Fibroblast of pulmonary artery (primary cell): Measurements from ENCODE around the gene NOS1AP.

Source experiments
- DNase-seq: peaks from one replicate; pipeline ENCODE4 v3.0.0-alpha.2; 2010; ENCODE audit warnings: low read depth
- H3K4me3 ChIP-seq: replicated peaks from 2 replicates; pipeline ENCODE4 v1.5.1; 2011; ENCODE audit warnings: low read depth, mild to moderate bottlenecking, control low read depth, low read length, moderate library complexity
- TF ChIP-seq, protein P1 (sequence below): IDR thresholded peaks from 2 replicates; pipeline ENCODE4 v1.5.1; 2011; ENCODE audit warnings: mild to moderate bottlenecking, control low read depth, low read length, inconsistent platforms; ENCODE audit errors: missing control alignments

Gene NOS1AP

DNA sequence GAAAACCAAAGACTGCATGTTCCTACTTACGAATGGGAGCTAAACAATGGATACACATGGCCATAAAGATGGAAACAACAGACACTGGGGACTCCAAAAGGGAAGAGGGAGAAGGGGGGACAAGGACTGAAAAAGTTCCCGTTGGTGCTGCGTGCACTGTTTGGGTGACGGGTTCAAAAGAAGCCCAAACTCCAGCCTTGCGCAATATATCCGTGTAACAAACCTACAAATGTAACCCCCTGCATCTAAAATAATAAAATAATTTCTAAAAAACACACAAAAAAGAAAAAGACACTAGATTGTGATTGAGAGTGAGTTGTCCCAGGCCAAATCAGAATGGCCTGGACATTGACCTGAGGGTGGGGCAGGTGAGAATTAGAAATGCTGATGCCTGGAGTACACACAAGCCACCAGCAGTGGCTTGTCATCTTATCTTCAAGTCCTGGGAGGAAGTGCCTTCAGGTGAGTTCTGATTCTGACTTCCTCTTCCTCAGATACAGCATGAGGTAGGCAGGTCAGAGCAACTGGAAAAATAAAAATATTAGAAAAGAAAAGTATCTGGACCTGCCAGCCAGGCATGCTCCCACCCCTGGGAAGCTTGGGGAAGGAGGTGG lies 252.4 kb downstream of the NOS1AP start:
- DNase-seq = no peak
- no peak overlapping the region for H3K4me3 ChIP-seq
- TF ChIP-seq, protein P1, sequence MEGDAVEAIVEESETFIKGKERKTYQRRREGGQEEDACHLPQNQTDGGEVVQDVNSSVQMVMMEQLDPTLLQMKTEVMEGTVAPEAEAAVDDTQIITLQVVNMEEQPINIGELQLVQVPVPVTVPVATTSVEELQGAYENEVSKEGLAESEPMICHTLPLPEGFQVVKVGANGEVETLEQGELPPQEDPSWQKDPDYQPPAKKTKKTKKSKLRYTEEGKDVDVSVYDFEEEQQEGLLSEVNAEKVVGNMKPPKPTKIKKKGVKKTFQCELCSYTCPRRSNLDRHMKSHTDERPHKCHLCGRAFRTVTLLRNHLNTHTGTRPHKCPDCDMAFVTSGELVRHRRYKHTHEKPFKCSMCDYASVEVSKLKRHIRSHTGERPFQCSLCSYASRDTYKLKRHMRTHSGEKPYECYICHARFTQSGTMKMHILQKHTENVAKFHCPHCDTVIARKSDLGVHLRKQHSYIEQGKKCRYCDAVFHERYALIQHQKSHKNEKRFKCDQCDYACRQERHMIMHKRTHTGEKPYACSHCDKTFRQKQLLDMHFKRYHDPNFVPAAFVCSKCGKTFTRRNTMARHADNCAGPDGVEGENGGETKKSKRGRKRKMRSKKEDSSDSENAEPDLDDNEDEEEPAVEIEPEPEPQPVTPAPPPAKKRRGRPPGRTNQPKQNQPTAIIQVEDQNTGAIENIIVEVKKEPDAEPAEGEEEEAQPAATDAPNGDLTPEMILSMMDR = no peak

DNA sequence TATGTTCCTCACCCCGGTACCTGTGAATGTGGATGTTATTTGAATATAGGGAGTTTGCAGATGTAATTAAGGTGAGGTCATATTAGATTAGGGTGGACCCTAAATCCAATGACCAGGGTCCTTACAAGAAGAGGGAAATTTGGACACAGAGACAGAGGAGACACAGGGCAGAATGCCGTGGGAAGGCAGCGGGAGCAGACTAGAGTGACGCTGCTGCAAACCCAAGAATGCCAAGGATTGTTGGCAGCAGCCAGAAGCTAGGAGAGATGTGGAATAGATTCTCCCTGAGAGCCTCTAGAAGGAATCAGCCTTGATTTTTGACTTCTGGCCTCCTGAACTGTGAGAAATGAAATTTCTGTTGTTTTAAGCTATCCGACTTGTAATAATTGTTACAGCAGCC lies 253.5 kb downstream of the NOS1AP start:
- TF ChIP-seq, protein P1 = no peak
- DNase-seq = no peak
- H3K4me3 ChIP-seq = no peak overlapping the region

DNA sequence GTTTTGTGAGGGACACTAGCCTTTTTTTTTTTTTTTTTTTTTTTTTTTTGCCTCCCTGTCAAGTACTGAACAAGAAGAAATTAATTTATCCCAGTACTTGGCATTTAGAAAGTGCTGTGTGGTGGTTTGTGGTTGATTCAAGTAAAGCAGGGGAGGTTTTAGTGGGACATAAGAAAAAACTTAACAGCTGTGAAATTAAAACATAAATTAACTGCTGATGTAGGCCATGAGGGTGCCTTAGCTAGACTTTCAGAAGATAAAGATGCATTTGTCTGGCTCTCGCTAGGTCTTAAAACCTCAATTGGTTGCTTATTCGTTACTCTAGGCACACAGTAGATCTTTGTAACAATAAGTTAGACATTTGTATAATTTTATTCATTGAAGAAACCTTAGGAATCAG lies 254.9 kb downstream of the NOS1AP start:
- no peak overlapping the region for H3K4me3 ChIP-seq
- no peak for DNase-seq
- TF ChIP-seq, protein P1 = no peak

DNA sequence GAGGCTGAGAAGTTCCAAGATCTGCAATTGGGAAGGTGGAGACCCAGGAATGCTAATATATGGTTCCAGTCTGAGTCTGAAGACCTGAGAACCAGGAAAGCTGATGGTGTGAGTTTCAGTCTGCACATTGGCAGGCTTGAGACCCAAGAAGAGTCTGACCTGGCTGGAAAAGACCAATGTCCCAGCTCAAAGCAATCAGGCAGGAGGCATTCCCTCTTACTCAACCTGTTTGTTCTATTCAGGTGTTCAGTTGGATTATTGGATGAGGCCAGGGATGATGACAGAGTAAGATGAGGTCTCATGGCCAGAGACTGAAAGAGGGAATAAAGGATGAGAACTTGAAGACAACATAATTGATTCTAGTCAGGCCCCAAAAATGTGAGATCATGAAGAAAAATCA lies 257.1 kb downstream of the NOS1AP start:
- TF ChIP-seq, protein P1 = no peak
- H3K4me3 ChIP-seq = no peak overlapping the region
- no peak for DNase-seq

DNA sequence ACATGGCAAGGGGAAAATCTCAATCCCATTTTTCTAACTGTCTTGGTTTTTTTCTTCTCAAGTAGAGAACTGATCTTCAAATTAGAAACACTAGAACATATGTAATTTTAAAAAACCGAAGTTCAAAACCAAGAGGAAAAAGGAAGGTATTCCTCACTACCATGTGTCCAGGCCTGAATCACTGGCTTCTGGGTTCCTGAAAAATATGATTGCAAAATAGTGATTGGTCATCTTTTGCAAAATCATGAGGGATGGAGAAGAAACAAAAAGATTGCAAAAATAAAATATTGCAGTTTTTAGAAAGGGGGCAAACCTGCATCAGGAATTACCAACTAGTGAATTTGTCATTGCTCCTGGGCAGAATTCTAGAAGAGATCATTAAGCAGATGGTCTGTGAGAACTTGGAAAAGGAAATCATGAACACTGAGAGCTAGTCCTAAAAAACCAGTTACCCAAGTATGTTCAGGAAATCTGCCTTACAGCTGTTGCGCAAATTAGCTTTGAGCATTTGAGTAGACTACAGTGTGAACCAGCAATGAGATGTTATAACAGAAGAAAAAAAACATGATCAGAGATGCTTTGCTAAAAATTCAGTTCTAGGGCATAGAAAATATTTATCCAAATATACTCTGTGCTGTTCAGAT lies 257.8 kb downstream of the NOS1AP start:
- TF ChIP-seq, protein P1 = no peak
- no peak overlapping the region for H3K4me3 ChIP-seq

DNA sequence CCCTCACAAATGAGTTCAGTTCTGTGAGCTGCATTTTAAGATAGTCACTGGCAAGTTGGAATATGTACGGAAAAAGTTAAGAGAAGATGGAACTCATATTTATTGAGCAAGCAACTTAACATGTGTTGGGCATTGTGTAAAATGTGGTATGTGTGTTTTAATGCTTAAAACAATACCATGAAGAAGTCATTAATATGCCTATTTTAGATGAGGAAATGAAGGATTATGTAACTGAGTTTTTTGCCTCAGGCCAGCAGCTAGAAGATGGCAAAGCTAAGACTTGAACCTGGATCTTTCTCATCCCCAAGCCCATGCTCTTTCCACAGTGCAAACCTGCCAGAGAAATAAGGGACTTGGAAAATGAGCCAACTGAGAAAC lies 258.3 kb downstream of the NOS1AP start:
- TF ChIP-seq, protein P1 = no peak
- DNase-seq = no peak
- no peak overlapping the region for H3K4me3 ChIP-seq

More for the DNA sequence above, 257.8 kb downstream of the NOS1AP start:
- DNase-seq = peak; percentile 40

DNA sequence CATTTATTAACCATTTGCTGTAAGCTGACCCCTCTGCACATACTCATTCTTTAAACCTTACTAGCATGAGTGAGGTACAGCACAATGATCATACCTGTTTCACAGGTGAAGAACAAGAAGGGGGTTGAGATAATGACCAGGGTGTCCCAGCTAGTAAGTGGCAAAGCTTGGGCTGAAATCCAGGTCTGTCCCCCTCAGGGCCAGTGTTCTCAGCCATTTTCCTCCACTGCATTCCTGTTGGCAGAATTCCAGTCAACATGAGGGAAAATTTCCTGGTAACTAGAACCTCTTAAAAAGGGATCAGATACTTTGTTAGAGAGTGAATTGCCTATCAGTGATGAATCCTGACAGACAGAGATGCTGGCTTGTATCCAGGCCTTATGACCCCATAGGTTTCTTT lies 259.0 kb downstream of the NOS1AP start:
- no peak for DNase-seq
- no peak overlapping the region for H3K4me3 ChIP-seq

More for the DNA sequence above, 259.0 kb downstream of the NOS1AP start:
- TF ChIP-seq, protein P1 = no peak
